Measurements from ENCODE around the gene LRRC4C. TPM values are rescaled to one million over a fixed set of nuclear protein-coding genes. Genes with fewer than 3 reads are reported as not detected.
A peak's percentile ranks its signal among the peaks of the same experiment; 100 is the strongest.

Gene LRRC4C
- total RNA-seq, 1 donor from 2014 or later, result 5.5 TPM

GRCh38 chr11:40190294-40190693, 1269.2 kb downstream of the LRRC4C start:
- no peaks in the 10 kb centered on the region for H3K27me3 Mint-ChIP-seq (ENCODE audit: low read depth)
- no peak overlapping the region for H3K27ac Mint-ChIP-seq (ENCODE audit: unreplicated experiment)
- peaks cover 23% of the 10 kb centered on the region for H3K4me1 Mint-ChIP-seq
- H3K36me3 Mint-ChIP-seq (ENCODE audit: low read depth), result no peaks in the 10 kb centered on the region
- no peak for DNase-seq (ENCODE audit: low read depth, low spot score)
- TF ChIP-seq, protein P1, sequence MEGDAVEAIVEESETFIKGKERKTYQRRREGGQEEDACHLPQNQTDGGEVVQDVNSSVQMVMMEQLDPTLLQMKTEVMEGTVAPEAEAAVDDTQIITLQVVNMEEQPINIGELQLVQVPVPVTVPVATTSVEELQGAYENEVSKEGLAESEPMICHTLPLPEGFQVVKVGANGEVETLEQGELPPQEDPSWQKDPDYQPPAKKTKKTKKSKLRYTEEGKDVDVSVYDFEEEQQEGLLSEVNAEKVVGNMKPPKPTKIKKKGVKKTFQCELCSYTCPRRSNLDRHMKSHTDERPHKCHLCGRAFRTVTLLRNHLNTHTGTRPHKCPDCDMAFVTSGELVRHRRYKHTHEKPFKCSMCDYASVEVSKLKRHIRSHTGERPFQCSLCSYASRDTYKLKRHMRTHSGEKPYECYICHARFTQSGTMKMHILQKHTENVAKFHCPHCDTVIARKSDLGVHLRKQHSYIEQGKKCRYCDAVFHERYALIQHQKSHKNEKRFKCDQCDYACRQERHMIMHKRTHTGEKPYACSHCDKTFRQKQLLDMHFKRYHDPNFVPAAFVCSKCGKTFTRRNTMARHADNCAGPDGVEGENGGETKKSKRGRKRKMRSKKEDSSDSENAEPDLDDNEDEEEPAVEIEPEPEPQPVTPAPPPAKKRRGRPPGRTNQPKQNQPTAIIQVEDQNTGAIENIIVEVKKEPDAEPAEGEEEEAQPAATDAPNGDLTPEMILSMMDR (conservative IDR thresholded peaks at IDR 0.05), result no peak
- H3K4me3 Mint-ChIP-seq, result no peak overlapping the region
- peaks cover 2% of the 10 kb centered on the region for H3K9me3 Mint-ChIP-seq

GRCh38 chr11:40188848-40189247, 1270.6 kb downstream of the LRRC4C start:
- no peak for DNase-seq (ENCODE audit: low read depth, low spot score)
- H3K9me3 Mint-ChIP-seq, result peaks cover 2% of the 10 kb centered on the region
- H3K4me3 Mint-ChIP-seq, result no peak overlapping the region
- H3K4me1 Mint-ChIP-seq, result peaks cover 26% of the 10 kb centered on the region
- H3K27me3 Mint-ChIP-seq (ENCODE audit: low read depth), result no peaks in the 10 kb centered on the region
- H3K27ac Mint-ChIP-seq (ENCODE audit: unreplicated experiment), result no peak overlapping the region
- H3K36me3 Mint-ChIP-seq (ENCODE audit: low read depth), result no peaks in the 10 kb centered on the region
- TF ChIP-seq, protein P1 (conservative IDR thresholded peaks at IDR 0.05), result no peak

DNA sequence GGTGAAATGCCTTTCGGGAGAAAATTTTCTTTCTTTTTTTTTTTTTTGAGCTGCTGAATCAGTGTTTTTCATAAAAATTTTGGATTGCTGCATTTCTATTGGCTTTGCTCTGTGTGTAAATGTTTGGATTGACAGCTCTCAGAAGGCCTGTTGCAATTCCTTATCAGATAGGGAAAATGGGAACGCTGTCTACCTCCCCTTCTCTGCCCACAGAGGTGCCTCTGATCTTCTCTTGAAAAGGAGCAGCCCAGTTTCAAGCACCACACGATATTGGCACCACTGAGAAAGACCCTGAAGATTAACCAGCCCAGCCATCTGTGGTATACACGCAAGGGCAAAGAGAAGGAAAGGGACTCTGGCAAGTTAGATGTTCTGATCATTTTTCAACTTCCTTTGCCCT, 1272.2 kb downstream of the LRRC4C start:
- Mint-ChIP-seq H3K4me1 (peaks cover 31% of the 10 kb centered on the region), H3K36me3 (ENCODE audit: low read depth) (no peaks in the 10 kb centered on the region), H3K27me3 (ENCODE audit: low read depth) (no peaks in the 10 kb centered on the region), H3K9me3 (peaks cover 2% of the 10 kb centered on the region), H3K4me3 (no peak overlapping the region), H3K27ac (ENCODE audit: unreplicated experiment) (no peak overlapping the region)
- TF ChIP-seq, protein P1 (conservative IDR thresholded peaks at IDR 0.05), result no peak
- DNase-seq (ENCODE audit: low read depth, low spot score), result no peak

DNA sequence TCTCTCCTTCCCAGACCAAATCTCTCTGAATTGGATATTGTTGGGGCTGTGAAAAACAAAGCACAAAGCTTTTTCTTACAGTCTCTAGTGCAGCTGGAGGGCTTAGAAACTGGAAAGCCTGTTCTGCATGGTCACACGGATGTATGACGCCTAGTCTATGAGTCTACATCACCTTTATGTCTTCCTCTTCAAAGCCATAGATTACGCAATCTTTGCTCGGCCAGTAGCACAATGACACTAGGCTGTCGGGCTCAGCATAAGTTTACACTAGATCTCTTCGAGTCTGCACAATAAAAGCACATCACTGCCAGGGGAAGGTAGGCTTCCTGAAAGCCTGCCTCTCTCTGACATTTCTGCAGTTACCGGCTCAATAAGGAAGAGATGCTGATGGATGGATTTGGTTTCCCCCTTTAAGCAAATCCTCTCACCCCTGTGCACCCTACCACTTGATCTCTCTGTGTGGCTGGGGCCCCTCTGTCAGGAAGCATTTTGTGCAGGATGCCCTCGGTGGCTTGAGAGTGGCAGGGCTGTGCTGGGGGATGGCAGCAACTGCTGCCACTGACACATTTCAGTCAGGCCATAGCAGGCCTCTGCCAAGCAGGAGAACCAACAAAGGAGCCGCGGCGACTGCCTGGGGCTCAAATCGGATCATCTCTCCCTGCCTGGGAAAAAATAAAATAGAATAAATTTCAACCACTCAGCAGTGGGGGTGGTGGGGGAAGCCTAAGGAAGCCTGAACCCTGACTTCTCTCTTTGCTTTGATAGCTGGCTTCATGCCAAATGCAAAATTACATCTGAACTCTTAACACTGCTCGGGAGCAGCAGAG, 1272.8 kb downstream of the LRRC4C start:
- no peak for DNase-seq (ENCODE audit: low read depth, low spot score)
- peak overlapping the region; percentile 83 for H3K27ac Mint-ChIP-seq (ENCODE audit: unreplicated experiment)
- H3K4me3 Mint-ChIP-seq, result no peak overlapping the region
- no peaks in the 10 kb centered on the region for H3K27me3 Mint-ChIP-seq (ENCODE audit: low read depth)
- H3K4me1 Mint-ChIP-seq, result peaks cover 31% of the 10 kb centered on the region
- no peaks in the 10 kb centered on the region for H3K36me3 Mint-ChIP-seq (ENCODE audit: low read depth)
- H3K9me3 Mint-ChIP-seq, result peaks cover 2% of the 10 kb centered on the region
- TF ChIP-seq, protein P1 (conservative IDR thresholded peaks at IDR 0.05), result no peak

DNA sequence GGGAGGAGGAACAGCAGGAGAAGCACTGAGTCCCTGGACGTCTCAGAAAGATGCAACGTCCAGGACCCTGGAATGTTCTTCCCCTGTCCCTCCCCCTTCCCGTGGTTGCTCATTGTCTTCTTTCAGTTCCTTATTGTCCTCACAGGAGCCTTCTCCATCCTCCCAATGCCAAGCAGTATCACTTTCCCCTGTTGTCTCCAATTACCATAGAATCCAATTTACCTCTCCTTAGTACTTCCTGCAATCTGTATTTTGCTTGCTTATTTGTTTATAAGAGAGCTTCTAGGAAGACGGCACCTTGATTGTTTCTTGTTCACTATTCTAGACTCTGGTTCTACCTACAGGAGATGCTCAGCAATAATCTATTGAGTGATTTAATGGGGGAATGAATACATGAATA, 1273.7 kb downstream of the LRRC4C start:
- Mint-ChIP-seq H3K27ac (ENCODE audit: unreplicated experiment) (no peak overlapping the region), H3K36me3 (ENCODE audit: low read depth) (no peaks in the 10 kb centered on the region), H3K9me3 (peaks cover 2% of the 10 kb centered on the region), H3K27me3 (ENCODE audit: low read depth) (no peaks in the 10 kb centered on the region), H3K4me1 (peaks cover 31% of the 10 kb centered on the region), H3K4me3 (no peak overlapping the region)
- TF ChIP-seq, protein P1 (conservative IDR thresholded peaks at IDR 0.05), result no peak
- no peak for DNase-seq (ENCODE audit: low read depth, low spot score)

Measured in neural crest cell (in vitro differentiated cells).